NCI-H510A (cell line): ENCODE data around the gene NDUFC1.

ENCODE experiments used
- DNase-seq: peaks from one replicate; lab custom pipeline; 2025; lab: John Stamatoyannopoulos, UW

Gene NDUFC1

GRCh38 chr4:139247241-139247640, 55.0 kb downstream of the NDUFC1 start:
- no peak for DNase-seq

GRCh38 chr4:139246166-139246565, 56.1 kb downstream of the NDUFC1 start:
- DNase-seq: no peak

- no peak for DNase-seq
Measured at GRCh38 chr4:139245590-139245989, 56.7 kb downstream of the NDUFC1 start.

- no peak for DNase-seq
Measured at GRCh38 chr4:139243448-139244365, 58.6 kb downstream of the NDUFC1 start.

GRCh38 chr4:139242511-139243051, 59.7 kb downstream of the NDUFC1 start:
- DNase-seq: no peak

GRCh38 chr4:139241784-139242151, 60.5 kb downstream of the NDUFC1 start:
- no peak for DNase-seq

- no peak for DNase-seq
Measured at GRCh38 chr4:139241086-139241783, 61.0 kb downstream of the NDUFC1 start.
